ENCODE results near the gene PEX5L. TPM values are rescaled to one million over a fixed set of nuclear protein-coding genes. Genes with fewer than 3 reads are reported as not detected.

PEX5L gene
- total RNA-seq, 1 donor from 2014 or later, result 0.78 TPM

GRCh38 chr3:179969525-179969924 lies 67.2 kb downstream of the PEX5L start:
- H3K27me3 ChIP-seq, result no peaks in the 10 kb centered on the region
- no peaks in the 10 kb centered on the region for H3K9me3 ChIP-seq
- ATAC-seq (no peak), DNase-seq (no peak)
- H3K4me3 ChIP-seq, result no peak overlapping the region
- no peaks in the 10 kb centered on the region for H3K36me3 ChIP-seq
- H3K27ac ChIP-seq, result no peak overlapping the region
- H3K4me1 ChIP-seq, result no peaks in the 10 kb centered on the region
- intact Hi-C loops (cut with DNase I), result no loop called here
- no peak for TF ChIP-seq CTCF (IDR thresholded peaks at IDR 0.05)

GRCh38 chr3:179967622-179968021 lies 69.1 kb downstream of the PEX5L start:
- intact Hi-C loops (cut with DNase I), result no loop called here
- no peak for DNase-seq
- no peaks in the 10 kb centered on the region for H3K4me1 ChIP-seq
- no peak overlapping the region for H3K27ac ChIP-seq
- no peak for TF ChIP-seq CTCF (IDR thresholded peaks at IDR 0.05)
- H3K36me3 ChIP-seq, result no peaks in the 10 kb centered on the region
- no peak for ATAC-seq
- no peaks in the 10 kb centered on the region for H3K9me3 ChIP-seq
- no peak overlapping the region for H3K4me3 ChIP-seq
- H3K27me3 ChIP-seq, result no peaks in the 10 kb centered on the region

- Histone ChIP-seq H3K4me1 (no peaks in the 10 kb centered on the region), H3K36me3 (no peaks in the 10 kb centered on the region), H3K27ac (no peak overlapping the region), H3K4me3 (no peak overlapping the region), H3K27me3 (no peaks in the 10 kb centered on the region), H3K9me3 (no peaks in the 10 kb centered on the region)
- ATAC-seq, result no peak
- intact Hi-C loops (cut with DNase I), result no loop called here
- no peak for TF ChIP-seq CTCF (IDR thresholded peaks at IDR 0.05)
- no peak for DNase-seq
Measured at GRCh38 chr3:179964890-179965289, 71.8 kb downstream of the PEX5L start.

GRCh38 chr3:179962629-179963387 lies 73.9 kb downstream of the PEX5L start:
- intact Hi-C loops (cut with DNase I), result no loop called here
- Histone ChIP-seq H3K4me3 (no peak overlapping the region), H3K27ac (no peak overlapping the region), H3K36me3 (no peaks in the 10 kb centered on the region), H3K27me3 (no peaks in the 10 kb centered on the region), H3K9me3 (no peaks in the 10 kb centered on the region), H3K4me1 (no peaks in the 10 kb centered on the region)
- TF ChIP-seq CTCF (IDR thresholded peaks at IDR 0.05), result no peak
- DNase-seq, result no peak
- no peak for ATAC-seq

GRCh38 chr3:179961703-179962078 lies 75.0 kb downstream of the PEX5L start:
- H3K36me3 ChIP-seq, result no peaks in the 10 kb centered on the region
- H3K27me3 ChIP-seq, result no peaks in the 10 kb centered on the region
- no peak overlapping the region for H3K4me3 ChIP-seq
- TF ChIP-seq CTCF (IDR thresholded peaks at IDR 0.05), result no peak
- ATAC-seq (no peak), DNase-seq (no peak)
- intact Hi-C loops (cut with DNase I), result no loop called here
- no peaks in the 10 kb centered on the region for H3K9me3 ChIP-seq
- H3K4me1 ChIP-seq, result no peaks in the 10 kb centered on the region
- no peak overlapping the region for H3K27ac ChIP-seq

Measured in upper lobe of right lung (tissue), 1 donor.